LNCaP clone FGC (cell line): ENCODE measurements around the gene MSRB1.

Experiments used
- DNase-seq: peaks from one replicate; pipeline ENCODE4 v3.0.0-alpha.2; 2011; ENCODE audit warnings: low read depth
- H3K4me3 ChIP-seq: 2 replicates; pipeline ENCODE4 v1.5.1; 2011; ENCODE audit warnings: mild to moderate bottlenecking, low read depth, low read length, control low read depth
- TF ChIP-seq, protein P1 (sequence below): IDR thresholded peaks from 2 replicates; pipeline ENCODE4 v1.5.1; 2012; ENCODE audit warnings: mild to moderate bottlenecking; ENCODE audit not compliant: control insufficient read depth, insufficient read depth; ENCODE audit errors: extremely low read depth

The MSRB1 gene

DNA sequence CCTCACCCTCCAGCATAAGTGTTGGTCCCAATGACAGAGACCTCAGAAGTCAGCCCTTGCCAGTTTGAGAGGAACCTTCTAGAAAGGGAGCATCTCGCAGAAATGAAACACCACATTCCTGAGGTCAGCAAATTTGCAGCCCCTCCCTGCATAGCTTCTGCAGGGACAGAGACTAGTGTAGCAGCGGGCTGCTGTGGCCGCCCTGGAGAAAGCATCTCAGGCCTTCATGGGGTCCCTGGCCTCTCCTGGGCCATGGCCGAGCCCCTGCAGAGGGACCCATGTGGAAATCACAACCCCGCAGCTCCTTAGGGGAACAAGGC lies 36.2 kb downstream of the MSRB1 start:
- no peak overlapping the region for H3K4me3 ChIP-seq
- no peak for DNase-seq
- TF ChIP-seq, protein P1, sequence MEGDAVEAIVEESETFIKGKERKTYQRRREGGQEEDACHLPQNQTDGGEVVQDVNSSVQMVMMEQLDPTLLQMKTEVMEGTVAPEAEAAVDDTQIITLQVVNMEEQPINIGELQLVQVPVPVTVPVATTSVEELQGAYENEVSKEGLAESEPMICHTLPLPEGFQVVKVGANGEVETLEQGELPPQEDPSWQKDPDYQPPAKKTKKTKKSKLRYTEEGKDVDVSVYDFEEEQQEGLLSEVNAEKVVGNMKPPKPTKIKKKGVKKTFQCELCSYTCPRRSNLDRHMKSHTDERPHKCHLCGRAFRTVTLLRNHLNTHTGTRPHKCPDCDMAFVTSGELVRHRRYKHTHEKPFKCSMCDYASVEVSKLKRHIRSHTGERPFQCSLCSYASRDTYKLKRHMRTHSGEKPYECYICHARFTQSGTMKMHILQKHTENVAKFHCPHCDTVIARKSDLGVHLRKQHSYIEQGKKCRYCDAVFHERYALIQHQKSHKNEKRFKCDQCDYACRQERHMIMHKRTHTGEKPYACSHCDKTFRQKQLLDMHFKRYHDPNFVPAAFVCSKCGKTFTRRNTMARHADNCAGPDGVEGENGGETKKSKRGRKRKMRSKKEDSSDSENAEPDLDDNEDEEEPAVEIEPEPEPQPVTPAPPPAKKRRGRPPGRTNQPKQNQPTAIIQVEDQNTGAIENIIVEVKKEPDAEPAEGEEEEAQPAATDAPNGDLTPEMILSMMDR = no peak

DNA sequence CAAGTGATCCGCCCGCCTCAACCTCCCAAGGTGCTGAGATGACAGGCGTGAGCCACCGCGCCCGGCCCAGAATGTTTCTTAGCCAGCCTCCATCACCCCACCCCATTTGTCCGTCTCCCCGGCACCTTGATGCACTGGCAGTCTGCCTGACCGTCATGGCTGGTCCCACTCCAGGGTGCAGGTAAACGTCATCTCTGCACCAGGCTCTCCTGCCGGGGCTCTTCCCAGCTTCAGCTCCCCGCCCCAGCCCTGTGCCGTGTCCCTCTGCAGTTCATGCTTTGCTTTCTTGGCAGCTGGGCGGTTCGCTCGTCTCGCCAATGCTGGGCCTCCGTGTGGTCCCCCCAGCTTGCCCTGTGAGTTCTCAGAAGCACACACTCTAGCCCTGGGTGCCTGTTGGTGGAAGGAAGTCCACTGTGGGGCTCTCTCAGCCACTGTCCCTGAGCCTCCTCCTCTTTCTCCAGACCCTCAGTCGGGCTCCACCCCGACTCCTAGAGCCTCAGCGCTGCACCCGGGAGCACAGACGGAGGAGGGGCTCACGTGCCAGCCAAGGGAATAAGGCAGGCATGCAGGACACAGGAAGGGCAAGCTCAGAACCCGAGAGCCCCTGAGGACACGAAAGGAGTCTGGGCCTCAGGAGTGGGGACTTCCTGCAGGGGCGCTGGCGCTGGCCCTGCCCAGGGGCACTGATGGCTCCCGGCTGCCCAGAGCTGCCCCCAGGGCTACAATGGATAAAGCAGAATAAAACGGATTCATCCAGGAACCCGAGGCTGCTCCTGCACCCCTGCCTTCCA lies 36.7 kb downstream of the MSRB1 start:
- no peak for DNase-seq
- H3K4me3 ChIP-seq = no peak overlapping the region
- TF ChIP-seq, protein P1 = no peak

DNA sequence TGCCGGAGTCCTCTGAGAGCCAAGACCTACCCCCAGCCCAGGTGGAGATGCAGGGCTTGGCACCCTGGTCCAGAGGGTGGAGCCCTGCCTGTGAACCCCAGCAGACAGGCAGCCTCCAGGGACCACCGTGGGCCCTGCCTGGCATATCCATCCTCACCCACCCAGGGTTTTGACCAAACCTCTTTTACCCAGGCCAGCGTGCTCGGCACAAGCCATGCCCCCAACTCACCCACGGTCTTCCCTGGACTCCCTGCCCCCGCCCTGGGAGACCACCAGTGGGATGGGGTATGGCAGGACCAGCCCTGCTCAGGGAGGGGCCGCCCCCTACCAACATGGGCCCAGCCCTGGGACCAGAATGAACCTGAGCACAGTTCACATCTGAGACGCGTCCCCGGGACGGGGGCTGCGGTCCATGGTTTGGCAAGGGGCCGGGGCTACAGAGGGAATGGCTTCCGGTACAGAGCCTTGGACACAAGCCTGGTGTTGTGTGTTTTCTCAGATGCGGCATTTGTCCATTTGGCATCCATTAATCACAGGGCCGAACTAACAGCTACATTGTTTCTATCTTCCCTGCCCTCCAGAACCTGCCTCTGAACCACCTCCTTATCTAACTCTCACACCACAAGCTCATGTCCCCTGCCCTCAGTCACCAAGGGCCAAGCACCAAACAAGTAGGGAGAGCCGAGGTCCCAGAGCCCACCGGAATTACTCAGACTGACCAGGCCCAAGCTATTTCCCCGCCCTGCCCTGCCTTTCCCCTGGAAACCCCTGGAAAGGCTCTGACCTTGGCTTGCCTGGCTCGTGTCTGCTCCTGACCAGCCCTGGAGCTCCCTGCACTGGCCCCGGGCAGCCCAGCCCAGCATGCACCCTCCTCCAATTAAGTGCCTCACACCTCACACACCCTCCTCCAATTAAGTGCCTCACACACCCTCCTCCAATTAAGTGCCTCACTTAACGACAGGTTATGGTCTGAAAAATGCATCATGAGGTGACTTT lies 38.9 kb downstream of the MSRB1 start:
- DNase-seq = no peak
- TF ChIP-seq, protein P1 = no peak
- no peak overlapping the region for H3K4me3 ChIP-seq

DNA sequence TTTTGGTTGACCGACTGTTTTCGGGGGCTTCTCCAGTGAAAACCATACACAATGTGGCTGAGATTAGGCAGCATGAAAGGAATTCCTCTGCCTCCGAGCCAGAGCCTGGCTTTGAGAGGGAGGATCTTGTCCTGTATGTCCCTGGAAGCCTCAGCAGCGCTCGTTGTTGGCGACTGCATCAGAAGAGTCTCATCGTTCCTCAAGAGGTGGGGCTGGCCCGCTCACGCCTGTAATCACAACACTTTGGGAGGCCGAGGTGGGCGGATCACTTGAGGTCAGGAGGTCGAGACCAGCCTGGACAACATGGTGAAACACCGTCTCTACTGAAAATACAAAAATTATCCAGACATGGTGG lies 39.8 kb downstream of the MSRB1 start:
- TF ChIP-seq, protein P1 = no peak
- DNase-seq = no peak

DNA sequence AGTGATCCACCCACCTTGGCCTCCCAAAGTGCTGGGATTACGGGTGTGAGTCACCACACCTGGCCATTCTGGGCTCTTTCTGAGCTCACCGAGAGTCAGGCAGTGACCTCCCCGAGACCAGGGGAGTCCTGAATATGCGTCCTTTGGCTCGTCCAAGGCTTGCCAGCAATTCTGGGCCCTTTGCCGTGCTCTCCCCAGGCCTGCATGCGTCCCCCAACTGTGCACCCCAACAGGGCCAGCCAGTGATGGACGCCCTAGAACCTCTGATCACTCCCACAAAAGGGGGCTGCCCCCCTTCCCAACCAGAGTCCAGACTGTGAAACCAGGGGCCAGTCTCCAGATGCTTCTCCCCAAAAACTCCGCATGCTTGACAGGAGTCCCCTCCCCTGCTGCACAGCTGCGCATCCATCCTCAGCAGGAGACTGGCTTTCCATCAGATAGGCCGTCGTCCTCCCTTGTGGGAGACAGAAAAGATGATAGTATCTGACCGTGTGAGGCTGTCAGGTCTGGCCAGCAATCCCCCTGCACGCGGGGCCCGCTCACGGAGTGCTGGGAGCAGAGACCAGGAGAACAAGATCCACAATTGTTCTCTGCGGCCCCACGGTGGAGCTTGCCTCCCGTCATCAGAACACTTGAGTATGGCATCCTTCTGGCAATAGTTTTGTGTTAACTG lies 40.3 kb downstream of the MSRB1 start:
- DNase-seq = no peak
- no peak overlapping the region for H3K4me3 ChIP-seq
- TF ChIP-seq, protein P1 = no peak

More for the DNA sequence above, 39.8 kb downstream of the MSRB1 start:
- no peak overlapping the region for H3K4me3 ChIP-seq

DNA sequence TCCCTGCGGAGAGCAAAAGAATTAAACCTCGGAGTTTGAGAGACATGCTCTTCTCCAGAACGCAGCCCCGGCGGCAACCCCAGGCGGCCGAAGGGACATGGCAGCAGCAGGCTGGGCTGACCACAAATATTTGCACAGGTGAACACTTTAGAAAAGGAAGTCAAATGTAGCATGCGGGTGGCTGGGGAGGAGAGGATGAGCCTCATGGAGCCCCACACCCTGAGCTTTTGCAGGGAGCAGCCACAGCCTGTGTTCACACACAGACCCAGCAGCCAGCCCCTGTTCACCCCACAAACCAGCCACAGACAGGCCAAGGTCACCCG lies 42.6 kb downstream of the MSRB1 start:
- H3K4me3 ChIP-seq = no peak overlapping the region; the same call in 1 of the 2 replicates
- DNase-seq = no peak
- TF ChIP-seq, protein P1 = no peak
